HG03108 (cell line): Measurements from ENCODE around the gene ATP2A2.
A peak's percentile ranks its signal among the peaks of the same experiment; 100 is the strongest.

Source experiments
- ATAC-seq: cut with Tn5 transposase; IDR thresholded peaks from one replicate; pipeline ENCODE4 v1.9.1; 2021; ENCODE audit warnings: moderate library complexity; ENCODE audit not compliant: unreplicated experiment

Gene ATP2A2

GRCh38 chr12:110258466-110258865, 22.6 kb upstream of the ATP2A2 start:
- ATAC-seq: no peak

GRCh38 chr12:110262442-110263388, 18.3 kb upstream of the ATP2A2 start:
- no peak for ATAC-seq

- ATAC-seq: no peak
Measured at GRCh38 chr12:110266381-110266960, 14.6 kb upstream of the ATP2A2 start.

- ATAC-seq: no peak
Measured at GRCh38 chr12:110266980-110267620, 13.9 kb upstream of the ATP2A2 start.

GRCh38 chr12:110269622-110270124, 11.4 kb upstream of the ATP2A2 start:
- ATAC-seq: no peak

GRCh38 chr12:110270125-110270962, 10.7 kb upstream of the ATP2A2 start:
- no peak for ATAC-seq

GRCh38 chr12:110271015-110271414, 10.0 kb upstream of the ATP2A2 start:
- ATAC-seq: no peak

- no peak for ATAC-seq
Measured at GRCh38 chr12:110277530-110278254, 3.4 kb upstream of the ATP2A2 start.

- no peak for ATAC-seq
Measured at GRCh38 chr12:110278255-110278536, 2.9 kb upstream of the ATP2A2 start.

- ATAC-seq: no peak
Measured at GRCh38 chr12:110279566-110280375, 1.3 kb upstream of the ATP2A2 start.

- peak; percentile 10 for ATAC-seq
Measured at GRCh38 chr12:110280392-110280778, 662 bp upstream of the ATP2A2 start.

GRCh38 chr12:110281549-110282299, 677 bp downstream of the ATP2A2 start:
- ATAC-seq: peak; percentile 30

- no peak for ATAC-seq
Measured at GRCh38 chr12:110282300-110282860, 1.3 kb downstream of the ATP2A2 start.

- ATAC-seq: no peak
Measured at GRCh38 chr12:110282956-110283817, 2.1 kb downstream of the ATP2A2 start.

- ATAC-seq: no peak
Measured at GRCh38 chr12:110284597-110284996, 3.5 kb downstream of the ATP2A2 start.

GRCh38 chr12:110286623-110287022, 5.6 kb downstream of the ATP2A2 start:
- ATAC-seq: no peak

GRCh38 chr12:110287986-110288385, 6.9 kb downstream of the ATP2A2 start:
- no peak for ATAC-seq
